HG03520 (cell line): Measurements from ENCODE around the gene KRT14.
"Not testable (repeated sequence)": the region's sequence is repeated elsewhere in the genome, so short reads cannot be mapped to it uniquely, and the experiment has no call there.

Experiments
- ATAC-seq: cut with Tn5 transposase; IDR thresholded peaks from one replicate; pipeline ENCODE4 v1.9.1; 2021; ENCODE audit warnings: mild to moderate bottlenecking, moderate library complexity; ENCODE audit not compliant: unreplicated experiment

The KRT14 gene

GRCh38 chr17:41586863-41587495, at the start of gene KRT14:
Gene KRT14 (minus strand): TSS chr17:41586895. CDS start chr17:41586834, 61 bp downstream.
- ATAC-seq, result no peak

GRCh38 chr17:41635121-41636097, 48.7 kb upstream of the KRT14 start:
- ATAC-seq, result no peak

GRCh38 chr17:41634639-41635038, 47.9 kb upstream of the KRT14 start:
- ATAC-seq, result no peak

GRCh38 chr17:41633556-41634199, 47.0 kb upstream of the KRT14 start:
- no peak for ATAC-seq

GRCh38 chr17:41632482-41633105, 45.9 kb upstream of the KRT14 start:
- no peak for ATAC-seq

GRCh38 chr17:41631898-41632285, 45.2 kb upstream of the KRT14 start:
- no peak for ATAC-seq

GRCh38 chr17:41631025-41631897, 44.6 kb upstream of the KRT14 start:
- no peak for ATAC-seq

- no peak for ATAC-seq
These were observed 43.4 kb upstream of the KRT14 start for GRCh38 chr17:41629826-41630670.

- ATAC-seq, result no peak
These were observed 42.6 kb upstream of the KRT14 start for GRCh38 chr17:41629316-41629715.

- not testable (repeated sequence) for ATAC-seq
These were observed 42.0 kb upstream of the KRT14 start for GRCh38 chr17:41628621-41629255.

- ATAC-seq, result not testable (repeated sequence)
These were observed 41.3 kb upstream of the KRT14 start for GRCh38 chr17:41628073-41628370.

- no peak for ATAC-seq
These were observed 40.8 kb upstream of the KRT14 start for GRCh38 chr17:41627316-41628072.

GRCh38 chr17:41626914-41627295, 40.2 kb upstream of the KRT14 start:
- not testable (repeated sequence) for ATAC-seq

GRCh38 chr17:41626028-41626913, 39.6 kb upstream of the KRT14 start:
- ATAC-seq, result not testable (repeated sequence)

- no peak for ATAC-seq
These were observed 38.9 kb upstream of the KRT14 start for GRCh38 chr17:41625602-41626001.

GRCh38 chr17:41624208-41625101, 37.8 kb upstream of the KRT14 start, which contains the start of gene KRT17:
Gene KRT17 (minus strand): TSS chr17:41624575. CDS start chr17:41624509, 66 bp downstream.
- ATAC-seq, result no peak
